H1 (cell line): ENCODE results near the gene STX10. TPM values are rescaled to one million over a fixed set of nuclear protein-coding genes. Genes with fewer than 3 reads are reported as not detected.

Experiments
- CTCF ChIA-PET: fragments of 300-600 bp; sonication (Branson Sonifier 250); formaldehyde crosslinking; loops from one replicate; lab custom pipeline; 2021; ENCODE audit not compliant: partially characterized antibody; lab: Charles Lee
- POLR2A ChIA-PET: fragments of 300-600 bp; sonication (Branson Sonifier 250); formaldehyde crosslinking; loops from one replicate; lab custom pipeline; 2021; ENCODE audit warnings: inconsistent platforms; ENCODE audit not compliant: partially characterized antibody; lab: Charles Lee
- DNase-seq, 2 experiments: peaks; one replicate each; pipeline versions ENCODE4 v3.0.0 to v3.0.0-alpha.2; 2010 to 2022; ENCODE audit warnings: low spot score in 2 of 2, low read depth in 1 of 2, mixed read lengths in 1 of 2
- FAIRE-seq: peaks from 2 replicates; lab custom pipeline; 2011; peaks lifted over from hg19 to GRCh38; lab: Jason Lieb, UNC
- H2AFZ ChIP-seq: 2 replicates; pipeline ENCODE4 v1.8.1; 2012; ENCODE audit warnings: low read length, inconsistent platforms
- H2AK5ac ChIP-seq: 2 replicates; pipeline ENCODE4 v1.6.1; 2013; ENCODE audit warnings: low read depth, low read length
- H2BK120ac ChIP-seq: replicated peaks from 2 replicates; pipeline ENCODE3; 2013; ENCODE audit warnings: low read depth, low read length, inconsistent platforms
- H2BK12ac ChIP-seq: 2 replicates; pipeline ENCODE4 v1.6.1; 2013; ENCODE audit warnings: low read depth, low read length
- H2BK15ac ChIP-seq: 2 replicates; pipeline ENCODE4 v1.6.1; 2013; ENCODE audit warnings: low read length
- H2BK20ac ChIP-seq: 2 replicates; pipeline ENCODE4 v1.6.1; 2013; ENCODE audit warnings: low read length
- H2BK5ac ChIP-seq: 2 replicates; pipeline ENCODE4 v1.6.1; 2013; ENCODE audit warnings: low read depth, low read length
- H3K14ac ChIP-seq: 2 replicates; pipeline ENCODE4 v1.6.1; 2013; ENCODE audit warnings: inconsistent platforms; ENCODE audit not compliant: insufficient read length
- H3K18ac ChIP-seq: 2 replicates; pipeline ENCODE4 v1.6.1; 2013; ENCODE audit warnings: low read length; ENCODE audit errors: extremely low read depth
- H3K23ac ChIP-seq: 2 replicates; pipeline ENCODE4 v1.6.1; 2013; ENCODE audit warnings: inconsistent platforms; ENCODE audit not compliant: insufficient read length
- H3K23me2 ChIP-seq: 2 replicates; pipeline ENCODE4 v1.6.1; 2013; ENCODE audit warnings: low read depth, low read length
- H3K27ac ChIP-seq: 2 replicates; pipeline ENCODE4 v1.6.1; 2011; ENCODE audit warnings: low read depth, low read length, inconsistent platforms
- H3K27me3 ChIP-seq, 4 experiments: replicated peaks in 1 of 4; 1 replicate in 1 of 4; 2 replicates in 3 of 4; pipeline versions ENCODE4 v1.6.1 to v1.8.1; 2011 to 2013; ENCODE audit warnings: low read length in 3 of 4, mild to moderate bottlenecking in 3 of 4, inconsistent platforms in 2 of 4, mixed read lengths in 2 of 4, moderate library complexity in 1 of 4; ENCODE audit not compliant: control insufficient read depth in 3 of 4, insufficient read depth in 3 of 4; ENCODE audit errors: extremely low read depth in 1 of 4
- H3K36me3 ChIP-seq, 4 experiments: 2 replicates each; pipeline versions ENCODE4 v1.6.1 to v1.8.1; 2011 to 2013; ENCODE audit warnings: mild to moderate bottlenecking in 4 of 4, low read length in 3 of 4, moderate library complexity in 2 of 4, control low read depth in 1 of 4, inconsistent platforms in 1 of 4; ENCODE audit not compliant: insufficient read depth in 4 of 4, control insufficient read depth in 2 of 4
- H3K4ac ChIP-seq: replicated peaks from 2 replicates; pipeline ENCODE3; 2013; ENCODE audit warnings: low read length, low read depth, mixed read lengths, inconsistent platforms; ENCODE audit not compliant: insufficient read length
- H3K4me1 ChIP-seq, 4 experiments: replicated peaks in 1 of 4; 1 replicate in 1 of 4; 2 replicates in 3 of 4; pipeline versions ENCODE4 v1.6.1 to v1.8.1; 2011 to 2013; ENCODE audit warnings: low read length in 3 of 4, inconsistent platforms in 2 of 4, mixed read lengths in 1 of 4; ENCODE audit not compliant: insufficient read depth in 4 of 4, control insufficient read depth in 3 of 4
- H3K4me2 ChIP-seq, 2 experiments: 2 replicates each; pipeline versions ENCODE4 v1.6.1 to v1.8.1; 2011 to 2013; ENCODE audit warnings: low read depth in 2 of 2, low read length in 2 of 2, control low read depth in 1 of 2, inconsistent platforms in 1 of 2, mild to moderate bottlenecking in 1 of 2; ENCODE audit not compliant: insufficient read depth in 1 of 2
- H3K4me3 ChIP-seq, 4 experiments: fragments of 200-600, 300-600 bp in 1 of 4; sonication (generic), shearing (Covaris generic), sonication (Bioruptor Twin) in 1 of 4; 2 replicates each; pipeline versions ENCODE4 v1.5.1 to v1.8.1; 2011 to 2016; ENCODE audit warnings: low read length in 4 of 4, low read depth in 3 of 4, control low read depth in 2 of 4, inconsistent platforms in 2 of 4, mild to moderate bottlenecking in 2 of 4, mixed read lengths in 1 of 4, moderate library complexity in 1 of 4; ENCODE audit not compliant: insufficient read depth in 2 of 4; ENCODE audit errors: extremely low read depth in 1 of 4
- H3K56ac ChIP-seq: replicated peaks from 2 replicates; pipeline ENCODE3; 2013; ENCODE audit warnings: low read depth, mild to moderate bottlenecking, mixed read lengths, low read length, inconsistent platforms; ENCODE audit not compliant: insufficient read length
- H3K79me1 ChIP-seq: 2 replicates; pipeline ENCODE4 v1.6.1; 2013; ENCODE audit warnings: low read depth, low read length, control low read depth
- H3K79me2 ChIP-seq, 2 experiments: 2 replicates each; pipeline versions ENCODE4 v1.6.1 to v1.8.1; 2012 to 2013; ENCODE audit warnings: low read length in 2 of 2, mild to moderate bottlenecking in 2 of 2, inconsistent platforms in 1 of 2; ENCODE audit not compliant: insufficient read depth in 2 of 2, control insufficient read depth in 1 of 2
- H3K9ac ChIP-seq, 4 experiments: replicated peaks in 1 of 4; 1 replicate in 1 of 4; 2 replicates in 3 of 4; pipeline versions ENCODE4 v1.6.1 to v1.8.1; 2011 to 2013; ENCODE audit warnings: low read depth in 3 of 4, low read length in 3 of 4, control low read depth in 2 of 4, mild to moderate bottlenecking in 2 of 4, moderate library complexity in 2 of 4, inconsistent platforms in 1 of 4; ENCODE audit errors: extremely low read depth in 1 of 4
- H3K9me3 ChIP-seq, 2 experiments: 2 replicates each; pipeline versions ENCODE4 v1.6.1 to v1.8.1; 2012 to 2013; ENCODE audit warnings: mild to moderate bottlenecking in 2 of 2, moderate library complexity in 2 of 2, control low read depth in 1 of 2, inconsistent platforms in 1 of 2, low read depth in 1 of 2, low read length in 1 of 2, mixed read lengths in 1 of 2; ENCODE audit not compliant: insufficient read depth in 2 of 2
- H4K20me1 ChIP-seq, 2 experiments: replicated peaks in 1 of 2; 2 replicates each; pipeline versions ENCODE3 to v1.8.1; 2011 to 2013; ENCODE audit warnings: inconsistent platforms in 2 of 2, low read length in 2 of 2, mild to moderate bottlenecking in 1 of 2; ENCODE audit not compliant: insufficient read depth in 2 of 2, control insufficient read depth in 1 of 2
- H4K5ac ChIP-seq: 2 replicates; pipeline ENCODE4 v1.6.1; 2013; ENCODE audit warnings: low read length, low read depth, mixed read lengths, inconsistent platforms; ENCODE audit not compliant: insufficient read length
- H4K8ac ChIP-seq: 2 replicates; pipeline ENCODE4 v1.8.0; 2013; ENCODE audit warnings: mild to moderate bottlenecking, moderate library complexity, low read length, inconsistent platforms; ENCODE audit not compliant: insufficient read depth; ENCODE audit errors: extremely low read depth
- H4K91ac ChIP-seq: replicated peaks from 2 replicates; pipeline ENCODE3; 2013; ENCODE audit warnings: low read length, mixed read lengths, inconsistent platforms; ENCODE audit not compliant: insufficient read length
- CTCF ChIP-seq, 3 experiments: IDR thresholded peaks; 1 replicate in 2 of 3; 2 replicates in 1 of 3; pipeline versions ENCODE4 v1.5.1 to v1.6.1; 2011; ENCODE audit warnings: low read length in 3 of 3, mild to moderate bottlenecking in 3 of 3, inconsistent platforms in 2 of 3, low read depth in 1 of 3, moderate library complexity in 1 of 3; ENCODE audit not compliant: insufficient read depth in 1 of 3; ENCODE audit errors: control extremely low read depth in 1 of 3
- KDM1A ChIP-seq: fragments of 200-600, 300-600 bp; sonication (generic); IDR thresholded peaks from 2 replicates; pipeline ENCODE4 v1.7.1; 2016; ENCODE audit warnings: mild to moderate bottlenecking, low read length, borderline replicate concordance
- RAD21 ChIP-seq, 2 experiments: IDR thresholded peaks in 1 of 2; conservative IDR thresholded peaks in 1 of 2; 2 replicates each; pipeline ENCODE4 v1.6.1; 2011; ENCODE audit warnings: low read depth in 2 of 2, low read length in 2 of 2, improper control_type of control experiment in 1 of 2, inconsistent platforms in 1 of 2, mild to moderate bottlenecking in 1 of 2, moderate library complexity in 1 of 2
- WGBS, 2 experiments: shearing (Covaris generic) in 1 of 2; methylation state at CpG; one replicate each; pipeline versions ENCODE4 v1.1.6 to v1.1.7; 2013 to 2015; ENCODE audit warnings: low lambda C conversion rate in 2 of 2, mixed read lengths in 2 of 2, inconsistent platforms in 1 of 2, low coverage in 1 of 2, missing lambda C conversion rate in 1 of 2; ENCODE audit not compliant: insufficient replicate concordance in 2 of 2, insufficient coverage in 1 of 2, insufficient read length in 1 of 2; ENCODE audit errors: extremely low coverage in 1 of 2, missing lambda C conversion rate in 1 of 2; 5-methylcytosine and 5-hydroxymethylcytosine counted together
- polyA plus RNA-seq, 7 experiments: library from polyadenylated mRNA; depleted of rRNA in 3 of 7; stranded (reverse) in 5 of 7; unstranded in 2 of 7; fragments of >200 nt in 5 of 7; fragments of 200-250 nt in 2 of 7; gene quantifications; 1 replicate in 5 of 7; 2 replicates in 1 of 7; 4 replicates in 1 of 7; pipeline versions ENCODE4 v1.2.1 to v1.2.3, GENCODE V29; 2011 to 2013; ENCODE audit warnings: missing spikeins in 2 of 7, mixed read lengths in 2 of 7
- total RNA-seq: library from RNA; stranded (reverse); fragmentation: NEBNext Ultra II Directional; extraction: Animal tissue kit (Norgen Biotek cat#: 25700); gene quantifications from 2 replicates; pipeline ENCODE4 v1.2.1, GENCODE V29; 2021

Gene STX10
- total and polyA plus RNA-seq, 2 of the 8 experiments (the other 6 are each of a cell fraction or from before 2014, with no cell fraction given) = 53.0 to 80.1 TPM

- Histone ChIP-seq H3K4ac (no peak overlapping the region), H3K9me3 (no peaks in the 10 kb centered on the region), H4K91ac (no peak overlapping the region), H2BK15ac (no peak overlapping the region), H3K36me3 (no peaks in the 10 kb centered on the region), H3K23ac (no peak overlapping the region), H3K4me1 (peaks cover 0 to 28% (median 10%) of the 10 kb centered on the region in 4 experiments; a peak in 5 of 7 replicates), H3K4me3 (no peak overlapping the region), H2BK12ac (no peak overlapping the region), H4K5ac (no peak overlapping the region), H3K14ac (no peak overlapping the region), H3K56ac (no peak overlapping the region), H3K18ac (no peak overlapping the region), H2BK5ac (no peak overlapping the region), H4K8ac (peak overlapping the region; percentile 6; the same call in 1 of the 2 replicates), H3K79me1 (no peaks in the 10 kb centered on the region), H3K4me2 (no peak overlapping the region; a peak in 1 of 4 replicates), H3K79me2 (no peaks in the 10 kb centered on the region), H3K27me3 (peaks cover 31 to 65% (median 57%) of the 10 kb centered on the region in 4 experiments), H4K20me1 (peaks cover 2 to 16% of the 10 kb centered on the region in 2 experiments), H3K23me2 (peaks cover 6% of the 10 kb centered on the region; the same call in 1 of the 2 replicates), H3K27ac (no peak overlapping the region), H2AFZ (no peak overlapping the region), H2BK20ac (no peak overlapping the region), H2BK120ac (no peak overlapping the region), H2AK5ac (no peak overlapping the region), H3K9ac (no peak overlapping the region)
- DNase-seq = no peak
- FAIRE-seq = no peak
- POLR2A ChIA-PET = interaction anchor here (0.8 to 11.6 kb wide), 7 partner anchors 12 to 116 kb away, joined by 3 to 141 read pairs (median 8); partner anchors contain the start of genes IER2, NACC1, STX10 and TRMT1
- CTCF ChIA-PET = interaction anchor here (0.5 to 2.9 kb wide), 26 partner anchors 10 to 364 kb away, joined by 3 to 16 read pairs (median 4); no protein-coding TSS in a partner anchor
- 64% methylated on average over 11 of the region's 18 CpGs; no CpG with 5 or more reads in 1 of the 2 experiments for WGBS, 2 experiments
- TF ChIP-seq RAD21 (IDR thresholded peaks at IDR 0.05 in 1 of 2, conservative IDR thresholded peaks at IDR 0.05 in 1 of 2; ENCODE audit: low read depth in 2 of 2, low read length in 2 of 2) (peak; percentile 42 to 57), CTCF (IDR thresholded peaks at IDR 0.05; ENCODE audit: control extremely low read depth in 1 of 3, insufficient read depth in 1 of 3, low read depth in 1 of 3, low read length in 3 of 3) (peak; percentile 62 to 72 (median 65)), KDM1A (no peak)
Measured at GRCh38 chr19:13100841-13101589, 49.2 kb downstream of the STX10 start.
